SK-N-SH (cell line): ENCODE measurements around the gene TSPAN8.

Source experiments
- EP300 ChIP-seq, 2 experiments: IDR thresholded peaks; 2 replicates each; pipeline versions ENCODE4 v1.4.0 to v1.6.1; 2012; ENCODE audit warnings: borderline replicate concordance in 1 of 2, low read depth in 1 of 2, low read length in 1 of 2
- FOXM1 ChIP-seq: IDR thresholded peaks from 2 replicates; pipeline ENCODE4 v1.4.0; 2012; ENCODE audit warnings: low read depth, mild to moderate bottlenecking
- GABPA ChIP-seq: IDR thresholded peaks from 2 replicates; pipeline ENCODE4 v1.4.0; 2012; ENCODE audit warnings: low read depth, mild to moderate bottlenecking
- JUND ChIP-seq: IDR thresholded peaks from 2 replicates; pipeline ENCODE4 v1.4.0; 2012
- MEF2A ChIP-seq: IDR thresholded peaks from 2 replicates; pipeline ENCODE4 v1.4.0; 2012; ENCODE audit warnings: low read depth, borderline replicate concordance
- POLR2AphosphoS5 ChIP-seq: IDR thresholded peaks from 2 replicates; pipeline ENCODE4 v1.6.1; 2012; ENCODE audit warnings: low read depth, low read length
- YY1 ChIP-seq: IDR thresholded peaks from 2 replicates; pipeline ENCODE4 v1.4.0; 2012; ENCODE audit warnings: low read depth, mild to moderate bottlenecking
- TF ChIP-seq, protein P1 (sequence below): fragments of 200-600 bp; sonication (generic); IDR thresholded peaks from 2 replicates; pipeline ENCODE4 v1.6.1; 2017; ENCODE audit warnings: antibody characterized with exemption, mild to moderate bottlenecking, moderate library complexity
- TF ChIP-seq, protein P2 (sequence below): IDR thresholded peaks from 2 replicates; pipeline ENCODE4 v1.4.0; 2012; ENCODE audit warnings: low read depth
- TF ChIP-seq, protein P3 (sequence below): IDR thresholded peaks from 2 replicates; pipeline ENCODE4 v1.6.1; 2012; ENCODE audit warnings: mild to moderate bottlenecking, low read depth, low read length, moderate library complexity

DNA sequence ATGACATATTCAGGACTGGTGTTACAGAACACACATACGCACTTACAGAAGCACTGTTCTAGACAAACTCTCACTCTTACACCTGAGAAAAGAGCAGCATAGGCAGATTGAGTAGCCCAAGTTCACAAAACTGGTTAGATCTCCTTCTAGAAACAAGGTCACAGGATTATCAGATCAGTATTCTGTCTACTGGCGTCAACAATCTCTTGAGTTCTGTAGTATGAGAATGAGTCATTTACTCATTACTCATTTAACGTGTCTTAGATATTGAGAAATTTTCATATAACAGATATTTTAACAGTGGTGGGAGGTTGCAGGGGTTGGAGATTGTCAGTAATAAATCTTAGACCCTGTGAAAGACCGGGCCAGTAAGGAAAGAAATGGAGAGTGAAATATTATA lies 2.8 kb upstream of the TSPAN8 start:
- TF ChIP-seq POLR2AphosphoS5 (no peak), GABPA (no peak), MEF2A (no peak), FOXM1 (no peak), YY1 (no peak), EP300 (IDR thresholded peaks at IDR 0.05; ENCODE audit: borderline replicate concordance in 1 of 2, low read depth in 1 of 2, low read length in 1 of 2) (no peak), JUND (no peak)
- TF ChIP-seq, protein P1, sequence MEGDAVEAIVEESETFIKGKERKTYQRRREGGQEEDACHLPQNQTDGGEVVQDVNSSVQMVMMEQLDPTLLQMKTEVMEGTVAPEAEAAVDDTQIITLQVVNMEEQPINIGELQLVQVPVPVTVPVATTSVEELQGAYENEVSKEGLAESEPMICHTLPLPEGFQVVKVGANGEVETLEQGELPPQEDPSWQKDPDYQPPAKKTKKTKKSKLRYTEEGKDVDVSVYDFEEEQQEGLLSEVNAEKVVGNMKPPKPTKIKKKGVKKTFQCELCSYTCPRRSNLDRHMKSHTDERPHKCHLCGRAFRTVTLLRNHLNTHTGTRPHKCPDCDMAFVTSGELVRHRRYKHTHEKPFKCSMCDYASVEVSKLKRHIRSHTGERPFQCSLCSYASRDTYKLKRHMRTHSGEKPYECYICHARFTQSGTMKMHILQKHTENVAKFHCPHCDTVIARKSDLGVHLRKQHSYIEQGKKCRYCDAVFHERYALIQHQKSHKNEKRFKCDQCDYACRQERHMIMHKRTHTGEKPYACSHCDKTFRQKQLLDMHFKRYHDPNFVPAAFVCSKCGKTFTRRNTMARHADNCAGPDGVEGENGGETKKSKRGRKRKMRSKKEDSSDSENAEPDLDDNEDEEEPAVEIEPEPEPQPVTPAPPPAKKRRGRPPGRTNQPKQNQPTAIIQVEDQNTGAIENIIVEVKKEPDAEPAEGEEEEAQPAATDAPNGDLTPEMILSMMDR = no peak
- TF ChIP-seq, protein P2, sequence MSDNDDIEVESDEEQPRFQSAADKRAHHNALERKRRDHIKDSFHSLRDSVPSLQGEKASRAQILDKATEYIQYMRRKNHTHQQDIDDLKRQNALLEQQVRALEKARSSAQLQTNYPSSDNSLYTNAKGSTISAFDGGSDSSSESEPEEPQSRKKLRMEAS = no peak
- TF ChIP-seq, protein P3, sequence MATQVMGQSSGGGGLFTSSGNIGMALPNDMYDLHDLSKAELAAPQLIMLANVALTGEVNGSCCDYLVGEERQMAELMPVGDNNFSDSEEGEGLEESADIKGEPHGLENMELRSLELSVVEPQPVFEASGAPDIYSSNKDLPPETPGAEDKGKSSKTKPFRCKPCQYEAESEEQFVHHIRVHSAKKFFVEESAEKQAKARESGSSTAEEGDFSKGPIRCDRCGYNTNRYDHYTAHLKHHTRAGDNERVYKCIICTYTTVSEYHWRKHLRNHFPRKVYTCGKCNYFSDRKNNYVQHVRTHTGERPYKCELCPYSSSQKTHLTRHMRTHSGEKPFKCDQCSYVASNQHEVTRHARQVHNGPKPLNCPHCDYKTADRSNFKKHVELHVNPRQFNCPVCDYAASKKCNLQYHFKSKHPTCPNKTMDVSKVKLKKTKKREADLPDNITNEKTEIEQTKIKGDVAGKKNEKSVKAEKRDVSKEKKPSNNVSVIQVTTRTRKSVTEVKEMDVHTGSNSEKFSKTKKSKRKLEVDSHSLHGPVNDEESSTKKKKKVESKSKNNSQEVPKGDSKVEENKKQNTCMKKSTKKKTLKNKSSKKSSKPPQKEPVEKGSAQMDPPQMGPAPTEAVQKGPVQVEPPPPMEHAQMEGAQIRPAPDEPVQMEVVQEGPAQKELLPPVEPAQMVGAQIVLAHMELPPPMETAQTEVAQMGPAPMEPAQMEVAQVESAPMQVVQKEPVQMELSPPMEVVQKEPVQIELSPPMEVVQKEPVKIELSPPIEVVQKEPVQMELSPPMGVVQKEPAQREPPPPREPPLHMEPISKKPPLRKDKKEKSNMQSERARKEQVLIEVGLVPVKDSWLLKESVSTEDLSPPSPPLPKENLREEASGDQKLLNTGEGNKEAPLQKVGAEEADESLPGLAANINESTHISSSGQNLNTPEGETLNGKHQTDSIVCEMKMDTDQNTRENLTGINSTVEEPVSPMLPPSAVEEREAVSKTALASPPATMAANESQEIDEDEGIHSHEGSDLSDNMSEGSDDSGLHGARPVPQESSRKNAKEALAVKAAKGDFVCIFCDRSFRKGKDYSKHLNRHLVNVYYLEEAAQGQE = no peak
